MCF 10A (cell line): Measurements from ENCODE around the gene SMIM11. TPM values are rescaled to one million over a fixed set of nuclear protein-coding genes. Genes with fewer than 3 reads are reported as not detected.

Experiments
- BruUV-seq: library from RNA; stranded (reverse); fragments of 400-500 nt; replicated peaks from 2 replicates; lab custom pipeline; 2021; lab: Mats Ljungman, UMichigan
- CTCF ChIA-PET: fragments of 300-600 bp; sonication (Branson Sonifier 250); formaldehyde crosslinking; extraction: SDS; loops from one replicate; lab custom pipeline; 2021; ENCODE audit warnings: antibody characterized with exemption, inconsistent platforms; lab: Yijun Ruan, JAX
- POLR2A ChIA-PET: fragments of 300-600, 350-650 bp; sonication (Branson Sonifier 250); formaldehyde crosslinking; extraction: SDS; loops from one replicate; lab custom pipeline; 2020; ENCODE audit warnings: antibody characterized with exemption, inconsistent platforms; lab: Yijun Ruan, JAX
- DNase-seq: peaks from one replicate; pipeline ENCODE4 v3.0.0-alpha.2; 2018; ENCODE audit not compliant: unreplicated experiment
- H3K27ac Mint-ChIP-seq: one replicate; pipeline ENCODE4 v1.8.0; 2022; ENCODE audit warnings: mild to moderate bottlenecking, low read depth, mixed read lengths; ENCODE audit not compliant: unreplicated experiment
- H3K27me3 Mint-ChIP-seq: one replicate; pipeline ENCODE4 v1.8.0; 2022; ENCODE audit warnings: mixed read lengths; ENCODE audit not compliant: insufficient read depth, unreplicated experiment
- H3K36me3 Mint-ChIP-seq: one replicate; pipeline ENCODE4 v1.8.0; 2022; ENCODE audit warnings: mild to moderate bottlenecking, moderate library complexity, mixed read lengths; ENCODE audit not compliant: insufficient read depth, unreplicated experiment
- H3K4me1 Mint-ChIP-seq: one replicate; pipeline ENCODE4 v1.8.0; 2022; ENCODE audit warnings: mixed read lengths; ENCODE audit not compliant: insufficient read depth, unreplicated experiment
- H3K4me3 Mint-ChIP-seq: one replicate; pipeline ENCODE4 v1.8.0; 2022; ENCODE audit warnings: mild to moderate bottlenecking, moderate library complexity, mixed read lengths; ENCODE audit not compliant: unreplicated experiment
- H3K9me3 Mint-ChIP-seq: one replicate; pipeline ENCODE4 v1.8.0; 2022; ENCODE audit warnings: mixed read lengths; ENCODE audit not compliant: unreplicated experiment
- CTCF ChIP-seq: fragments of 200-600 bp; IDR thresholded peaks from one replicate; pipeline ENCODE4 v1.8.0; 2022; ENCODE audit warnings: antibody characterized with exemption, mild to moderate bottlenecking; ENCODE audit not compliant: unreplicated experiment
- intact Hi-C: fragments of 100-400 bp; cut with micrococcal nuclease; formaldehyde crosslinking; loops from 2 replicates; pipeline ENCODE4 v1.14.1; 2022
- total RNA-seq: library from RNA; stranded (reverse); gene quantifications from 2 replicates; pipeline ENCODE4 v1.2.3, GENCODE V29; 2022

SMIM11 gene
- total RNA-seq, 1 experiment from 2014 or later = 6.8 TPM

GRCh38 chr21:34358866-34359265, 16.4 kb upstream of the SMIM11 start:
- peaks cover 66% of the 10 kb centered on the region for H3K27me3 Mint-ChIP-seq
- ChIA-PET POLR2A (no interaction called here), CTCF (interaction anchor here (0.7 kb wide), 1 partner anchor 244 kb away, joined by 3 read pairs; no protein-coding TSS in a partner anchor)
- intact Hi-C loops = no loop called here
- no peaks in the 10 kb centered on the region for H3K36me3 Mint-ChIP-seq
- H3K9me3 Mint-ChIP-seq = peaks cover 8% of the 10 kb centered on the region
- H3K4me3 Mint-ChIP-seq = no peak overlapping the region
- H3K27ac Mint-ChIP-seq = no peak overlapping the region
- no TSS peak for BruUV-seq
- H3K4me1 Mint-ChIP-seq = peaks cover 6% of the 10 kb centered on the region
- no peak for DNase-seq
- no peak for TF ChIP-seq CTCF

- Mint-ChIP-seq H3K36me3 (no peaks in the 10 kb centered on the region), H3K27me3 (peaks cover 51% of the 10 kb centered on the region), H3K4me1 (peaks cover 6% of the 10 kb centered on the region), H3K9me3 (peaks cover 2% of the 10 kb centered on the region), H3K4me3 (no peak overlapping the region), H3K27ac (no peak overlapping the region)
- POLR2A ChIA-PET = interaction anchor here (1.0 to 1.7 kb wide), 3 partner anchors 437 to 458 kb away, joined by 3 to 4 read pairs (median 4); no protein-coding TSS in a partner anchor
- intact Hi-C loops = loop anchor here (1.0 kb wide), 1 partner anchor 270 kb away; no protein-coding TSS in a partner anchor
- no peak for TF ChIP-seq CTCF
- BruUV-seq = no TSS peak
- DNase-seq = no peak
- CTCF ChIA-PET = interaction anchor here (0.6 to 1.4 kb wide), 6 partner anchors 12 to 438 kb away, joined by 3 to 5 read pairs (median 4); no protein-coding TSS in a partner anchor
Observed at GRCh38 chr21:34360488-34361241, 14.6 kb upstream of the SMIM11 start.

GRCh38 chr21:34362136-34362444, 13.2 kb upstream of the SMIM11 start:
- H3K4me3 Mint-ChIP-seq = peak overlapping the region; percentile 25
- BruUV-seq = no TSS peak
- H3K27me3 Mint-ChIP-seq = peaks cover 37% of the 10 kb centered on the region
- no peak for TF ChIP-seq CTCF
- POLR2A ChIA-PET = no interaction called here
- H3K9me3 Mint-ChIP-seq = no peaks in the 10 kb centered on the region
- intact Hi-C loops = no loop called here
- H3K4me1 Mint-ChIP-seq = peaks cover 6% of the 10 kb centered on the region
- no peaks in the 10 kb centered on the region for H3K36me3 Mint-ChIP-seq
- no peak for DNase-seq
- H3K27ac Mint-ChIP-seq = no peak overlapping the region
- CTCF ChIA-PET = interaction anchor here (0.6 to 2.5 kb wide), 17 partner anchors 10 to 1698 kb away, joined by 3 to 20 read pairs (median 4); partner anchors contain the start of gene SETD4

GRCh38 chr21:34362670-34363069, 12.6 kb upstream of the SMIM11 start:
- POLR2A ChIA-PET = no interaction called here
- Mint-ChIP-seq H3K9me3 (no peaks in the 10 kb centered on the region), H3K36me3 (no peaks in the 10 kb centered on the region), H3K4me3 (no peak overlapping the region), H3K27me3 (peaks cover 31% of the 10 kb centered on the region), H3K27ac (no peak overlapping the region), H3K4me1 (peaks cover 6% of the 10 kb centered on the region)
- CTCF ChIA-PET = interaction anchor here (0.6 to 2.5 kb wide), 22 partner anchors 10 to 1697 kb away, joined by 3 to 20 read pairs (median 4); partner anchors contain the start of gene SETD4
- intact Hi-C loops = no loop called here
- no peak for TF ChIP-seq CTCF
- no TSS peak for BruUV-seq
- DNase-seq = no peak
